Measurements from ENCODE around the gene C16orf74.

Gene C16orf74

GRCh38 chr16:85750827-85751697, at the start of gene C16orf74:
Gene C16orf74 (minus strand): TSS chr16:85751096. CDS start chr16:85735217, 15,879 bp downstream.
- H3K4me3 ChIP-seq (ENCODE audit: low read length), result peak within 1 kb of the TSS; percentile 64
- DNase-seq (ENCODE audit: low read depth), result peak; percentile 82

GRCh38 chr16:85800321-85800669, 49.4 kb upstream of the C16orf74 start:
- TF ChIP-seq CTCF (IDR thresholded peaks at IDR 0.05; ENCODE audit: insufficient read depth, low read depth, low read length, missing control alignments), result no peak
- H3K4me3 ChIP-seq (ENCODE audit: low read length), result peak overlapping the region; percentile 79
- peak; percentile 17 for DNase-seq (ENCODE audit: low read depth)

More at GRCh38 chr16:85750827-85751697, at the start of gene C16orf74:
- no peak for TF ChIP-seq CTCF (IDR thresholded peaks at IDR 0.05; ENCODE audit: insufficient read depth, low read depth, low read length, missing control alignments)

- TF ChIP-seq CTCF (IDR thresholded peaks at IDR 0.05; ENCODE audit: insufficient read depth, low read depth, low read length, missing control alignments), result no peak
- peak; percentile 93 for DNase-seq (ENCODE audit: low read depth)
- H3K4me3 ChIP-seq (ENCODE audit: low read length), result peak within 1 kb of the TSS; percentile 79
Measured at GRCh38 chr16:85799497-85800320, 48.8 kb upstream of the C16orf74 start, which contains the start of the genes COX4I1 and EMC8. Gene COX4I1 (plus strand): TSS chr16:85799695. CDS start chr16:85801206, 1,511 bp downstream. Gene EMC8 (minus strand): TSS chr16:85799544. CDS start chr16:85799295, 249 bp downstream.

- TF ChIP-seq CTCF (IDR thresholded peaks at IDR 0.05; ENCODE audit: insufficient read depth, low read depth, low read length, missing control alignments), result peak; percentile 1
- peak; percentile 32 for DNase-seq (ENCODE audit: low read depth)
- peak overlapping the region; percentile 79 for H3K4me3 ChIP-seq (ENCODE audit: low read length)
Measured at GRCh38 chr16:85798901-85799496, 48.1 kb upstream of the C16orf74 start.

GRCh38 chr16:85798283-85798776, 47.4 kb upstream of the C16orf74 start:
- DNase-seq (ENCODE audit: low read depth), result peak; percentile 15
- peak overlapping the region; percentile 79 for H3K4me3 ChIP-seq (ENCODE audit: low read length)
- TF ChIP-seq CTCF (IDR thresholded peaks at IDR 0.05; ENCODE audit: insufficient read depth, low read depth, low read length, missing control alignments), result no peak

- H3K4me3 ChIP-seq (ENCODE audit: low read length), result no peak overlapping the region
- TF ChIP-seq CTCF (IDR thresholded peaks at IDR 0.05; ENCODE audit: insufficient read depth, low read depth, low read length, missing control alignments), result no peak
- DNase-seq (ENCODE audit: low read depth), result no peak
Measured at GRCh38 chr16:85796599-85796998, 45.7 kb upstream of the C16orf74 start.

All from epithelial cell of esophagus (primary cell).